LNCAP (cell line): ENCODE results near the gene THPO.

ENCODE experiments used
- TF ChIP-seq, protein P1 (sequence below): fragments of 450-650 bp; IDR thresholded peaks from 2 replicates; pipeline ENCODE4 v1.5.1; 2017; ENCODE audit warnings: mild to moderate bottlenecking

Gene THPO

DNA sequence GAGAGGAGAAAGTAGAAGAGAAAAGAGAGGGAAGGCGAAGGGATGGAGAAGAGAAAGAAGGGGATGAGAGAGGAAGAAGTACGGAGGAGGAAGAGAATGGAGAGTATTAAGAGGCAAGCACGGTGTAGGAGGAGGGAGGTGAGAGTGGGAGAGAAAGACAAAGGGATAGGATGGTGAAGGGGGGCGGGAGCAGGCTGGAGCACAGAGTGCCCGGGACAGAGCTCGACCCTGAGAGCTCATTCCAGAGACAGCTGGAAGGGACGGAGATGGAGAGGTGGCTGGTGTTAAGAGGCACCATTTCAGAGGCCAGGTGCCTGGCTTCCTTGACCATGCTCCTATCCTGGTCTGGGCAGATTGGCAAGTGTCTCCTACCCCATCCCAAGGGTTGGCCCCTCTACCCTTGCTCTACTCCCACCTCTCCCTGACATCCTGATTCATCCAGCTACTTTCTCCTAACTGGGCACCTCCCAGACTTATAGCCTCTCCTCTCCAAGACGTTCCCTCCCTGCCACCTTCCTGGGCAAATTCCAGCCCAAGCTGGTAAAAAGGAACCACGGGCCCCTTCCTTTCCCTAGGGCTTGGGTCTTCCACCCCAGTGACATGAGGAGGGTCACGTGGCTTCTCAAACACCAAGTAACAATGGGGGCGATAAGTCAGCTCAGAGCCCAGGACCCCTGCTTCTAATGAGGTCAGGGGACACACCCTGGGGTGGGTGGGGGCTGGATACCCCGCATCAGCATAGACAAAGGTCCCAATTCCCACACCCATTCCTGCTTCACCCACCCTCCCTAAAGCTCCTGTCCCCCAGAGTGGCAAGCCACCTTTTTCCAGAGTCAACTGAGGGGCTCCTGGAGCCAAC, 17.7 kb downstream of the THPO start:
- TF ChIP-seq, protein P1, sequence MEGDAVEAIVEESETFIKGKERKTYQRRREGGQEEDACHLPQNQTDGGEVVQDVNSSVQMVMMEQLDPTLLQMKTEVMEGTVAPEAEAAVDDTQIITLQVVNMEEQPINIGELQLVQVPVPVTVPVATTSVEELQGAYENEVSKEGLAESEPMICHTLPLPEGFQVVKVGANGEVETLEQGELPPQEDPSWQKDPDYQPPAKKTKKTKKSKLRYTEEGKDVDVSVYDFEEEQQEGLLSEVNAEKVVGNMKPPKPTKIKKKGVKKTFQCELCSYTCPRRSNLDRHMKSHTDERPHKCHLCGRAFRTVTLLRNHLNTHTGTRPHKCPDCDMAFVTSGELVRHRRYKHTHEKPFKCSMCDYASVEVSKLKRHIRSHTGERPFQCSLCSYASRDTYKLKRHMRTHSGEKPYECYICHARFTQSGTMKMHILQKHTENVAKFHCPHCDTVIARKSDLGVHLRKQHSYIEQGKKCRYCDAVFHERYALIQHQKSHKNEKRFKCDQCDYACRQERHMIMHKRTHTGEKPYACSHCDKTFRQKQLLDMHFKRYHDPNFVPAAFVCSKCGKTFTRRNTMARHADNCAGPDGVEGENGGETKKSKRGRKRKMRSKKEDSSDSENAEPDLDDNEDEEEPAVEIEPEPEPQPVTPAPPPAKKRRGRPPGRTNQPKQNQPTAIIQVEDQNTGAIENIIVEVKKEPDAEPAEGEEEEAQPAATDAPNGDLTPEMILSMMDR: no peak

DNA sequence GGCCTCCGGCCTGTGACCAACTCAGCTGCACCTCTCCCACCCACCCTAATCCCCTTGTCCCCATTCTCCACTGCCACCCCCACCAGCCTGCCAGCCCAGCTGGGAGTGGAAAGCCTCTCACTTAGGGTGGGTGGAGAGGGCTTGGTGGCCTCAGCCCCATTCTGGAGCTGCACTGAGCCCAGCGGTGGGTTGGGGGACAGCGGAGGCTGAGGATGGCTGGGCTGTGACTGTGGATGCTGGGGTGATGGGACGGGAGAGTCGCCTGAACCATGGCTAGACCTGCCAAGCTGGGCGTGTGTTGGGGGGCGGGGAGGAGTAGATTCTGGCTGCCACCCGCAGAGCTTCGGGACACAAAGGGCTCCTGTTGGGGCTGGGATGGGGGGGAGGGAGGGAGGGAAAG, 18.4 kb downstream of the THPO start:
- TF ChIP-seq, protein P1: no peak

- TF ChIP-seq, protein P1: no peak
These were observed 19.1 kb downstream of the THPO start for GRCh38 chr3:184358921-184359350.

DNA sequence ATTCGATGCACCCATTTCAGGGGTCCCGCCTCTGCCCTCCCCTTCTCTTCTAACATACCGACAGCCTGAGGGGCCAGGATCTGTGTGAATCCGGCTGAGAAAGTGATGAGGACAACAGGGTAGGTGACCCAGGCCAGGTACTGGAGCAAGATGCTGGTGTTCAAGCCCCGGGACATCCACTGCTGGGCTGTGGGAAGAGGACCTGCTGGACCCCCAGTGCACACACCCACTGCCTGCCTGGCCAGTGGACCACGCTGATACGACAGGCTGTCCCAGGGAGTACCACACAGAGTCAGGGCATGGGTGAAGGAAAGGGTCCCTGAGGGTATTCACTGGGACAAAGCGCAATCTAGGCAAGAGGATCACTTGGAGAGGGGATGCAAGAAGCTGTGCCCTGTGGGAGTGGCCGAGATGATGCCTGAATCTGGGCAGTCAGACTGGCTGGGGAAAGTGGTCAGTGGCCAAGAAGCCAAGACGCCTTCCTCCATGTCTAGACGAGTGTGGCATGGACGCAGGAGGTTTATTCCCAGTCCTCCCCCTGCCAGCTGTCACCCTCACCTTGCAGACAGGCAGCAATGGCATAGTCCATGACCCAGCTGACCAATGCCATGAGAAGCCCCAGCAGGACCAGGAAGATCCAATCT, 19.8 kb downstream of the THPO start:
- TF ChIP-seq, protein P1: no peak

- TF ChIP-seq, protein P1: no peak
These were observed 20.5 kb downstream of the THPO start for GRCh38 chr3:184357248-184358123.

GRCh38 chr3:184355261-184356040, 22.6 kb downstream of the THPO start:
- TF ChIP-seq, protein P1: no peak

- TF ChIP-seq, protein P1: no peak
These were observed 23.3 kb downstream of the THPO start for GRCh38 chr3:184354754-184355153.
